C4-2B (cell line): ENCODE data around the gene ZNF670.

ENCODE experiments used
- H3K27ac ChIP-seq: fragments of 450-650 bp; 2 replicates; pipeline ENCODE4 v1.5.1; 2017
- CTCF ChIP-seq: fragments of 450-650 bp; conservative IDR thresholded peaks from 2 replicates; pipeline ENCODE4 v1.5.1; 2017; ENCODE audit warnings: mild to moderate bottlenecking
- ZFX ChIP-seq: fragments of 450-650 bp; IDR thresholded peaks from 2 replicates; pipeline ENCODE4 v1.6.1; 2017

The ZNF670 gene

DNA sequence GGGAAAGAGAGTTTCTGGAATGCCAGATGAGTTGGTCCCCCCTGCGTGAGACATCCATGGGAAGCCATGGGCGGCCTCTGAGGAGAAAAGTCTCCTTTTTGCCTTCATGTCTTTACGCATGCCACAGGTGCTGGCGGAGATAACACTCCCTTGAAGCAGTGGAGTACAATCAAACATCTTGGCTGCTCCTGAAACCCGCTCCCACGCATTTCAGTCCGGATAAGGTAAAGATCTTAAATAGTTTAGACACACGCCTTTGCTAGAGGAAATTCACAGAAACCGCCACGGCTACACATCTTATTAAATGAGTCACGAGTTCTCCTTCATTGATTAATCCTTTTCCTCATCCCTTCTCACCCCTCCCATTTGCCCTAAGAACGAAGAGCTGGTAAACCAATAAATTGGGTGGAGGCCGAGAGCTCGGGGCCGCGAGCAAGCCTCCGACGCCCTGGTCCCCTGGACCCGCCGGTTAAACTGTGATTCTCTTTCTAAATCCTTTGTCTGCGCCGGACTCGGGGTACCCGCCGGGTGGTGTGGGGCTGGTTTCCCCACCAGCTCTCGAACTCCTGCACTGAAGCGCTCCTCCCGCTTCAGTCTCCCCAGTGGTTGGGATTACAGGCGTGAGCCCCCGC lies 32.1 kb upstream of the ZNF670 start:
- no peak overlapping the region for H3K27ac ChIP-seq
- TF ChIP-seq CTCF (no peak), ZFX (no peak)

DNA sequence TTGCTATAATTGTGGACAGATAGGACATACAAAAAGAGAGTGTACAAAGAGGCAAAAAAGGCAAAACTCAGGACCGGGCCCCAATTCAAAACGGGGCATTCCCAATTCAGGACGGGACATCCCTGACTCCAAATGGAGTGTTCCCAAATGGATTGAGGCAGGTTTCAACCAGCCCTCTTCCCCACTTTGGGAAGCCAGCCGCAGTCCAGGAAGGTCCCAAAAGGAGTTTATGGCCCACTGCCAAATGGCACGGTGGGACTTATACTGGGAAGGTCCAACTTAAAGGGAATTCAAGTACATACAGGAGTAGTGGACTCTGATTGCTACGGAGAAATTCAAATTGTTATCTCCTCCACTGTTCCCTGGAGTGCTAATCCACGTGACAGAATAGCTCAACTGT lies 29.1 kb upstream of the ZNF670 start:
- no peak for TF ChIP-seq CTCF
- no peak for TF ChIP-seq ZFX
- H3K27ac ChIP-seq = no peak overlapping the region

GRCh38 chr1:247105966-247106365 lies 27.4 kb upstream of the ZNF670 start:
- no peak overlapping the region for H3K27ac ChIP-seq
- no peak for TF ChIP-seq CTCF
- no peak for TF ChIP-seq ZFX

GRCh38 chr1:247104965-247105364 lies 26.4 kb upstream of the ZNF670 start:
- no peak for TF ChIP-seq ZFX
- no peak for TF ChIP-seq CTCF
- no peak overlapping the region for H3K27ac ChIP-seq

- peak within 1 kb of the TSS; percentile 97 for H3K27ac ChIP-seq
- TF ChIP-seq CTCF (no peak), ZFX (peak; percentile 89)
Observed at GRCh38 chr1:247103859-247104591, 25.4 kb upstream of the ZNF670 start, which contains the start of gene ZNF669. TSS of gene ZNF669 (minus strand) at chr1:247104356. CDS start at chr1:247104199, 157 bp downstream.

- no peak overlapping the region for H3K27ac ChIP-seq
- no peak for TF ChIP-seq CTCF
- TF ChIP-seq ZFX = no peak
Observed at GRCh38 chr1:247102381-247102780, 23.8 kb upstream of the ZNF670 start.

- no peak overlapping the region for H3K27ac ChIP-seq
- TF ChIP-seq ZFX (no peak), CTCF (no peak)
Observed at GRCh38 chr1:247100676-247101279, 22.2 kb upstream of the ZNF670 start.
